PC-9 (cell line): ENCODE data around the gene LPCAT2. TPM values are rescaled to one million over a fixed set of nuclear protein-coding genes. Genes with fewer than 3 reads are reported as not detected.

Source experiments
- BruUV-seq: library from RNA; stranded (reverse); fragments of 400-500 nt; replicated peaks from 2 replicates; lab custom pipeline; 2021; lab: Mats Ljungman, UMichigan
- CTCF ChIA-PET: fragments of 300-600 bp; sonication (Branson Sonifier 250); formaldehyde crosslinking; loops from one replicate; lab custom pipeline; 2022; ENCODE audit warnings: antibody characterized with exemption; lab: Charles Lee
- POLR2A ChIA-PET: fragments of 300-600 bp; sonication (Branson Sonifier 250); formaldehyde crosslinking; loops from one replicate; lab custom pipeline; 2022; ENCODE audit warnings: antibody characterized with exemption; ENCODE audit not compliant: unreplicated experiment; lab: Charles Lee
- DNase-seq, 2 experiments: peaks; one replicate each; pipeline versions ENCODE4 v3.0.0 to v3.0.0-alpha.2; 2015 to 2022; ENCODE audit warnings: mixed read lengths in 1 of 2
- H2AFZ ChIP-seq: fragments of 200-600 bp; sonication (generic); 2 replicates; pipeline ENCODE4 v1.8.1; 2017; ENCODE audit warnings: antibody characterized with exemption
- H3F3A ChIP-seq: fragments of 200-600 bp; sonication (generic); 2 replicates; pipeline ENCODE4 v1.8.1; 2017; ENCODE audit warnings: antibody characterized with exemption, mild to moderate bottlenecking, low read depth; ENCODE audit not compliant: insufficient read depth
- H3K27ac ChIP-seq: fragments of 200-600 bp; sonication (generic); 2 replicates; pipeline ENCODE4 v1.6.1; 2016; ENCODE audit warnings: mixed run types
- H3K27me3 ChIP-seq: fragments of 200-600 bp; sonication (generic); 2 replicates; pipeline ENCODE4 v1.6.1; 2016; ENCODE audit warnings: low read depth, mixed run types; ENCODE audit not compliant: insufficient read depth
- H3K36me3 ChIP-seq: fragments of 200-600 bp; sonication (generic); 2 replicates; pipeline ENCODE4 v1.6.1; 2016; ENCODE audit warnings: low read depth, mixed run types
- H3K4me1 ChIP-seq: fragments of 200-600 bp; sonication (generic); replicated peaks from 2 replicates; pipeline ENCODE4 v1.6.1; 2016; ENCODE audit warnings: mixed run types; ENCODE audit not compliant: insufficient read depth
- H3K4me2 ChIP-seq: fragments of 200-600 bp; sonication (generic); 2 replicates; pipeline ENCODE4 v1.6.1; 2017; ENCODE audit warnings: mixed run types
- H3K4me3 ChIP-seq: fragments of 200-600 bp; sonication (generic); 2 replicates; pipeline ENCODE4 v1.6.1; 2016; ENCODE audit warnings: mixed run types
- H3K79me2 ChIP-seq: fragments of 200-600 bp; sonication (generic); 2 replicates; pipeline ENCODE4 v1.6.1; 2017; ENCODE audit warnings: low read depth, mixed run types
- H3K9me2 ChIP-seq: fragments of 200-600 bp; sonication (generic); 2 replicates; pipeline ENCODE4 v1.8.1; 2017; ENCODE audit warnings: mild to moderate bottlenecking; ENCODE audit not compliant: insufficient read depth
- H3K9me3 ChIP-seq: fragments of 200-600 bp; sonication (generic); 2 replicates; pipeline ENCODE4 v1.8.1; 2016; ENCODE audit warnings: low read depth; ENCODE audit not compliant: insufficient read depth
- H4K20me1 ChIP-seq: fragments of 200-600 bp; sonication (generic); 2 replicates; pipeline ENCODE4 v1.8.1; 2017; ENCODE audit not compliant: insufficient read depth
- EZH2 ChIP-seq: fragments of 200-600 bp; sonication (generic); IDR thresholded peaks from 2 replicates; pipeline ENCODE4 v1.8.0; 2017; ENCODE audit warnings: antibody characterized with exemption, low read depth
- intact Hi-C: fragments of 100-400 bp; cut with micrococcal nuclease; formaldehyde crosslinking; loops from one replicate; pipeline ENCODE4 v1.10.0; 2022; ENCODE audit not compliant: unreplicated experiment
- total RNA-seq: library from RNA; stranded (reverse); gene quantifications from 2 replicates; pipeline ENCODE4 v1.2.3, GENCODE V29; 2021
- TF ChIP-seq, protein P1 (sequence below): fragments of 200-600 bp; sonication (generic); conservative IDR thresholded peaks from 2 replicates; pipeline ENCODE4 v1.6.1; 2017; ENCODE audit warnings: mixed run types, antibody characterized with exemption, mild to moderate bottlenecking, moderate library complexity

LPCAT2 gene
- total RNA-seq, 1 experiment from 2014 or later, result 87.7 TPM

DNA sequence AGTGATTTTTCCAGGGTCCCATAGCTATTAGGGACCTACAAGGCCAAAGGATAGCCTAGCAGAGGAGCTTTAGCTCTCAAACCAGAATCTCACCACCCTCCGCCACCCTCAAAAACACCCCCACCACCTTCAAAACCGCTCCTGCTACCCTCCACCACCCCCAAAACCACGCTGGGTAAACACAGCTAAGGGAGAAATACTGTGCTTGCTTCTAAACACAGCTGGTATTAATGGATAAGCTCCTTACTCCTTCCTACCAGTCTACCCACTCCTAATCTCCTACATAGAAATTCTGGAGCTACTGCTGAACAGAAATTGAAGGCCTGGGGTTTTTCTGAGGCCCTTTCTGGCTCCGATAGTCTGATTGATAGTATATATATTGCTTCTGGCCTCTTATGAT lies 2.2 kb upstream of the LPCAT2 start:
- intact Hi-C loops, result no loop called here
- BruUV-seq, result no TSS peak
- Histone ChIP-seq H4K20me1 (no peaks in the 10 kb centered on the region), H3K9me2 (no peaks in the 10 kb centered on the region), H3K79me2 (peaks cover 27% of the 10 kb centered on the region), H3K27me3 (no peaks in the 10 kb centered on the region), H3K36me3 (peaks cover 5% of the 10 kb centered on the region; the same call in 1 of the 2 replicates), H3F3A (peaks cover 19% of the 10 kb centered on the region), H3K4me1 (peaks cover 42% of the 10 kb centered on the region), H3K27ac (no peak overlapping the region), H3K4me2 (no peak overlapping the region), H3K4me3 (no peak overlapping the region), H2AFZ (no peak overlapping the region), H3K9me3 (no peaks in the 10 kb centered on the region; the same call in 1 of the 2 replicates)
- ChIA-PET POLR2A (no interaction called here), CTCF (no interaction called here)
- TF ChIP-seq EZH2, result no peak
- TF ChIP-seq, protein P1, sequence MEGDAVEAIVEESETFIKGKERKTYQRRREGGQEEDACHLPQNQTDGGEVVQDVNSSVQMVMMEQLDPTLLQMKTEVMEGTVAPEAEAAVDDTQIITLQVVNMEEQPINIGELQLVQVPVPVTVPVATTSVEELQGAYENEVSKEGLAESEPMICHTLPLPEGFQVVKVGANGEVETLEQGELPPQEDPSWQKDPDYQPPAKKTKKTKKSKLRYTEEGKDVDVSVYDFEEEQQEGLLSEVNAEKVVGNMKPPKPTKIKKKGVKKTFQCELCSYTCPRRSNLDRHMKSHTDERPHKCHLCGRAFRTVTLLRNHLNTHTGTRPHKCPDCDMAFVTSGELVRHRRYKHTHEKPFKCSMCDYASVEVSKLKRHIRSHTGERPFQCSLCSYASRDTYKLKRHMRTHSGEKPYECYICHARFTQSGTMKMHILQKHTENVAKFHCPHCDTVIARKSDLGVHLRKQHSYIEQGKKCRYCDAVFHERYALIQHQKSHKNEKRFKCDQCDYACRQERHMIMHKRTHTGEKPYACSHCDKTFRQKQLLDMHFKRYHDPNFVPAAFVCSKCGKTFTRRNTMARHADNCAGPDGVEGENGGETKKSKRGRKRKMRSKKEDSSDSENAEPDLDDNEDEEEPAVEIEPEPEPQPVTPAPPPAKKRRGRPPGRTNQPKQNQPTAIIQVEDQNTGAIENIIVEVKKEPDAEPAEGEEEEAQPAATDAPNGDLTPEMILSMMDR, result no peak
- DNase-seq, result no peak

DNA sequence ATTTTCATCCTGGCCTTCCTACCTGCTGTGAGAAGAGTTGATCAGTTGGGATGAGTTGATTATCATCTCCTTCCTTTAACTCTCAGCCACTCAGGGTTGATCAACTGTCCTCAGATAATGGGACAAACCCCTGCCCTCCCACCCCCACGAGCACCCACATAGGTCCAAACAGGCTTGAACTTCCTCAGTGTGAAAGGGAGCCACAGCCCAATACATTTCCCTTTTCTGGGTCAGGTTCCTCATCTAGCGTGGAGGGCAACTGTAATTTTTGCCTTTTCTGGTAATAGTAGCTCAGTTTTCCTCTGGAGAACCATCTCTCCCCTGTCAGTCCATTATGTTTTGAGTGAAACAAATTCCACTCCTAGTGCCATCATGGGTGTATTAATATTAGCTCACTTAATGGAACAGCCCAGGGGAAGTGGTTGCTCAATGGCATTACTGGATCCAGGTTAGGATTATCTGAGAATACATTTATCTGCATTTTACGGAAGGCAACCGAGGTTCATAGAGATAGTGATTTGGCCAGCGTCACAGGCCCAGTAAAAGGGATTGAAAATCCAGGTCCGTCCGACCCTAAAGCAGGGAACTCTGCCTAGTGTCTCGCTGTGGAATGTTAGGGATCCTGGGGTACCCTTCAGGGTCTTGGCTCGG lies 476 bp upstream of the LPCAT2 start:
- Histone ChIP-seq H4K20me1 (no peaks in the 10 kb centered on the region), H3K79me2 (peaks cover 42% of the 10 kb centered on the region), H3K27me3 (no peaks in the 10 kb centered on the region), H3K9me2 (no peaks in the 10 kb centered on the region), H2AFZ (no peak overlapping the region), H3K4me1 (peaks cover 25% of the 10 kb centered on the region), H3K27ac (no peak overlapping the region), H3K4me2 (peak overlapping the region; percentile 77; the same call in 1 of the 2 replicates), H3F3A (peaks cover 3% of the 10 kb centered on the region; the same call in 1 of the 2 replicates), H3K4me3 (peak overlapping the region; percentile 76), H3K9me3 (peaks cover 11% of the 10 kb centered on the region), H3K36me3 (peaks cover 22% of the 10 kb centered on the region)
- intact Hi-C loops, result loop anchor here (2.0 kb wide), 1 partner anchor 38 kb away; no protein-coding TSS in a partner anchor
- CTCF ChIA-PET, result no interaction called here
- no TSS peak for BruUV-seq
- no peak for TF ChIP-seq EZH2
- TF ChIP-seq, protein P1, result no peak
- DNase-seq, result no peak
- POLR2A ChIA-PET, result no interaction called here

DNA sequence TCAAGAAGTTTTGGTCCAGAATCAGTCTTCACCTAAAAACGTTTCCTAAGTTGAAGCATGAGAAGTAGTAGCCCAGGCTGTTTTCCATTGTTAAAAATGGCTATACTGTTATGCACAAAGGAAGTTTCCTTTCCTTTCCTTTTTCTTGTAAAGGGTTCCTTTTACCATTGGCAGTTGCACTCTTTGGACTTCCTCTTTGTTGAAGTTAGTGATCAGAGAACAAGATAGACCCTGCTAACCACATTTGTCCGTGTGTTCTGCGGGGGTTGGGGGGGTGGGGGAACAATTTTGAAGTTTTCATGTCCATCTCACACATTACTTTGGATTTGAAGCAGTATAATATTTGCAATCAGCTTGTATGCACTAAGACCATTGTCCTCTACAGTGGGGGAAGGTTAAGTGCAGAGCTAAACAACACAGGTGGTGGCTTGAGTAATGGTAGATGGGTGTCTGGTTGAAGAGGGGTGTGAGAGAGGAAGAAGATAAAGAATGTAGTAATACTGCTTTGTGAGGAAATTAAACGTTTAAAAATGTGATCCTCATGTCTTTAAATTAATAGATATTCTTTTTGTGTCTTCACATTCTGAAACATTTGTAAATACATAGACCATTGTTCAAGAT lies 1.4 kb downstream of the LPCAT2 start:
- no peak overlapping the region for H3K27ac ChIP-seq
- no peaks in the 10 kb centered on the region for H3K9me2 ChIP-seq
- ChIA-PET POLR2A (no interaction called here), CTCF (interaction anchor here (0.9 kb wide), 1 partner anchor 15 kb away, joined by 17 read pairs; no protein-coding TSS in a partner anchor)
- no TSS peak for BruUV-seq
- no peaks in the 10 kb centered on the region for H3F3A ChIP-seq
- peaks cover 28% of the 10 kb centered on the region for H3K36me3 ChIP-seq
- H3K9me3 ChIP-seq, result peaks cover 17% of the 10 kb centered on the region
- peak overlapping the region; percentile 76 for H3K4me3 ChIP-seq
- intact Hi-C loops, result no loop called here
- no peaks in the 10 kb centered on the region for H4K20me1 ChIP-seq
- peak overlapping the region; percentile 88 for H2AFZ ChIP-seq
- H3K27me3 ChIP-seq, result no peaks in the 10 kb centered on the region
- TF ChIP-seq EZH2, result no peak
- TF ChIP-seq, protein P1, result no peak
- peaks cover 50% of the 10 kb centered on the region for H3K79me2 ChIP-seq
- no peak for DNase-seq
- peaks cover 16% of the 10 kb centered on the region for H3K4me1 ChIP-seq
- peak overlapping the region; percentile 77 for H3K4me2 ChIP-seq
